HCT116 (cell line): ENCODE results near the gene SCD5. TPM values are rescaled to one million over a fixed set of nuclear protein-coding genes. Genes with fewer than 3 reads are reported as not detected.
"Not testable (repeated sequence)": the region's sequence is repeated elsewhere in the genome, so short reads cannot be mapped to it uniquely, and the experiment has no call there.

Experiments used
- ATAC-seq: fragments of 200-7000 bp; cut with Tn5 transposase; 2 replicates; pipeline ENCODE4 v1.9.1; 2020; ENCODE audit warnings: mild to moderate bottlenecking, moderate library complexity
- BruUV-seq: library from RNA; stranded (reverse); fragments of 400-500 nt; replicated peaks from 2 replicates; lab custom pipeline; 2021; lab: Mats Ljungman, UMichigan
- CTCF ChIA-PET: fragments of 300-600 bp; sonication (Branson Sonifier 250); formaldehyde crosslinking; loops from one replicate; lab custom pipeline; 2021; ENCODE audit warnings: antibody characterized with exemption; lab: Charles Lee
- POLR2A ChIA-PET: fragments of 300-600, 350-600 bp; sonication (Branson Sonifier 250); formaldehyde crosslinking; loops from one replicate; lab custom pipeline; 2021; ENCODE audit warnings: antibody characterized with exemption; lab: Charles Lee
- RAD21 ChIA-PET, 2 experiments: fragments of 300-600 bp; sonication (Branson Sonifier 250); formaldehyde crosslinking; loops; one replicate each; lab custom pipeline; 2023; ENCODE audit warnings: low total read pairs in 2 of 2; ENCODE audit not compliant: uncharacterized antibody in 2 of 2, unreplicated experiment in 2 of 2, low non-redundant PET in 1 of 2; lab: Charles Lee
- DNase-seq: peaks from one replicate; pipeline ENCODE4 v3.0.0-alpha.2; 2010; ENCODE audit warnings: low read depth, low spot score
- H2AFZ ChIP-seq: fragments of 200-600 bp; shearing (Covaris generic), sonication (generic); 2 replicates; pipeline ENCODE4 v1.6.1; 2017; ENCODE audit warnings: low read depth, mixed run types, mixed read lengths, antibody characterized with exemption, low read length; ENCODE audit not compliant: poor library complexity, severe bottlenecking
- H3K27ac ChIP-seq: 2 replicates; pipeline ENCODE4 v1.5.1; 2012; ENCODE audit warnings: low read depth, low read length
- H3K27me3 ChIP-seq: fragments of 200-600 bp; sonication (generic); 2 replicates; pipeline ENCODE4 v1.6.1; 2016; ENCODE audit warnings: mixed run types, low read length, mixed read lengths; ENCODE audit not compliant: insufficient read depth
- H3K36me3 ChIP-seq, 2 experiments: fragments of 200-500 bp in 1 of 2; fragments of 200-600 bp in 1 of 2; sonication (Bioruptor generic) in 1 of 2; sonication (generic) in 1 of 2; 2 replicates each; pipeline versions ENCODE4 v1.5.1 to v1.6.1; 2014 to 2016; ENCODE audit warnings: low read length in 2 of 2, inconsistent platforms in 1 of 2, mixed read lengths in 1 of 2, mixed run types in 1 of 2; ENCODE audit not compliant: insufficient read depth in 2 of 2, control insufficient read depth in 1 of 2
- H3K4me1 ChIP-seq, 2 experiments: fragments of 200-600 bp in 1 of 2; sonication (generic) in 1 of 2; 2 replicates each; pipeline versions ENCODE4 v1.5.1 to v1.6.1; 2012 to 2017; ENCODE audit warnings: low read length in 2 of 2, inconsistent platforms in 1 of 2, mild to moderate bottlenecking in 1 of 2, mixed read lengths in 1 of 2, mixed run types in 1 of 2, moderate library complexity in 1 of 2; ENCODE audit not compliant: insufficient read depth in 2 of 2, control insufficient read depth in 1 of 2
- H3K4me2 ChIP-seq: fragments of 200-600 bp; sonication (generic); 2 replicates; pipeline ENCODE4 v1.6.1; 2017; ENCODE audit warnings: mixed run types, low read length, mixed read lengths
- H3K4me3 ChIP-seq, 2 experiments: fragments of 200-600 bp in 1 of 2; sonication (generic) in 1 of 2; replicated peaks in 1 of 2; 2 replicates each; pipeline ENCODE4 v1.5.1; 2011 to 2016; ENCODE audit warnings: low read length in 2 of 2, control low read depth in 1 of 2, low read depth in 1 of 2, mild to moderate bottlenecking in 1 of 2, mixed read lengths in 1 of 2, mixed run types in 1 of 2
- H3K79me2 ChIP-seq: fragments of 200-600 bp; sonication (generic); 2 replicates; pipeline ENCODE4 v1.6.1; 2017; ENCODE audit warnings: mild to moderate bottlenecking, mixed run types, low read length, moderate library complexity, mixed read lengths; ENCODE audit not compliant: insufficient read depth
- H3K9ac ChIP-seq: fragments of 200-600 bp; sonication (generic); 2 replicates; pipeline ENCODE4 v1.6.1; 2016; ENCODE audit warnings: low read length, mixed read lengths
- H3K9me2 ChIP-seq: fragments of 200-600 bp; sonication (generic), shearing (Covaris generic); 2 replicates; pipeline ENCODE4 v1.6.1; 2017; ENCODE audit warnings: mixed run types, mild to moderate bottlenecking, moderate library complexity; ENCODE audit not compliant: insufficient read depth
- H3K9me3 ChIP-seq, 2 experiments: fragments of 200-500 bp in 1 of 2; fragments of 200-600 bp in 1 of 2; sonication (Bioruptor generic) in 1 of 2; sonication (generic) in 1 of 2; 2 replicates each; pipeline ENCODE4 v1.6.1; 2014 to 2017; ENCODE audit warnings: low read length in 2 of 2, mixed read lengths in 2 of 2, inconsistent platforms in 1 of 2, low read depth in 1 of 2, mild to moderate bottlenecking in 1 of 2, mixed run types in 1 of 2, moderate library complexity in 1 of 2; ENCODE audit not compliant: control insufficient read depth in 1 of 2, insufficient read depth in 1 of 2
- H4K20me1 ChIP-seq: fragments of 200-600 bp; sonication (generic), shearing (Covaris generic); 2 replicates; pipeline ENCODE4 v1.6.1; 2017; ENCODE audit warnings: mixed run types, mild to moderate bottlenecking, moderate library complexity; ENCODE audit not compliant: insufficient read depth
- EGR1 ChIP-seq: IDR thresholded peaks from 2 replicates; pipeline ENCODE4 v1.6.1; 2012; ENCODE audit warnings: low read depth
- EZH2 ChIP-seq: fragments of 200-600 bp; sonication (generic); IDR thresholded peaks from 2 replicates; pipeline ENCODE4 v1.6.1; 2017; ENCODE audit warnings: antibody characterized with exemption, mixed run types
- EZH2phosphoT487 ChIP-seq: fragments of 200-600 bp; IDR thresholded peaks from 2 replicates; pipeline ENCODE4 v1.6.1; 2018; ENCODE audit warnings: antibody characterized with exemption, borderline replicate concordance
- FOSL1 ChIP-seq: IDR thresholded peaks from 2 replicates; pipeline ENCODE4 v1.6.1; 2012; ENCODE audit warnings: low read depth
- POLR2A ChIP-seq: IDR thresholded peaks from 2 replicates; pipeline ENCODE4 v1.7.0; 2011; ENCODE audit warnings: borderline replicate concordance; ENCODE audit not compliant: insufficient read depth, insufficient read length; ENCODE audit errors: extremely low read depth
- POLR2AphosphoS5 ChIP-seq: IDR thresholded peaks from 2 replicates; pipeline ENCODE4 v1.6.1; 2011; ENCODE audit warnings: mild to moderate bottlenecking, low read depth, low read length, moderate library complexity
- ZFX ChIP-seq: fragments of 450-650 bp; IDR thresholded peaks from 2 replicates; pipeline ENCODE4 v1.6.1; 2017
- intact Hi-C: fragments of 100-400 bp; cut with micrococcal nuclease; formaldehyde crosslinking; loops from 2 replicates; pipeline ENCODE4 v1.10.0; 2022
- total RNA-seq: library from RNA; stranded (reverse); gene quantifications from one replicate; pipeline ENCODE4 v1.2.1, GENCODE V29; 2021; ENCODE audit not compliant: unreplicated experiment
- TF ChIP-seq, protein P1 (sequence below): IDR thresholded peaks from 2 replicates; pipeline ENCODE4 v1.6.1; 2012
- TF ChIP-seq, protein P2 (sequence below): IDR thresholded peaks from 2 replicates; pipeline ENCODE4 v1.6.1; 2012; ENCODE audit warnings: low read depth
- TF ChIP-seq, protein P3 (sequence below): IDR thresholded peaks from 2 replicates; pipeline ENCODE4 v1.6.1; 2012

The SCD5 gene
- total RNA-seq, 1 experiment from 2014 or later: 21.7 TPM

DNA sequence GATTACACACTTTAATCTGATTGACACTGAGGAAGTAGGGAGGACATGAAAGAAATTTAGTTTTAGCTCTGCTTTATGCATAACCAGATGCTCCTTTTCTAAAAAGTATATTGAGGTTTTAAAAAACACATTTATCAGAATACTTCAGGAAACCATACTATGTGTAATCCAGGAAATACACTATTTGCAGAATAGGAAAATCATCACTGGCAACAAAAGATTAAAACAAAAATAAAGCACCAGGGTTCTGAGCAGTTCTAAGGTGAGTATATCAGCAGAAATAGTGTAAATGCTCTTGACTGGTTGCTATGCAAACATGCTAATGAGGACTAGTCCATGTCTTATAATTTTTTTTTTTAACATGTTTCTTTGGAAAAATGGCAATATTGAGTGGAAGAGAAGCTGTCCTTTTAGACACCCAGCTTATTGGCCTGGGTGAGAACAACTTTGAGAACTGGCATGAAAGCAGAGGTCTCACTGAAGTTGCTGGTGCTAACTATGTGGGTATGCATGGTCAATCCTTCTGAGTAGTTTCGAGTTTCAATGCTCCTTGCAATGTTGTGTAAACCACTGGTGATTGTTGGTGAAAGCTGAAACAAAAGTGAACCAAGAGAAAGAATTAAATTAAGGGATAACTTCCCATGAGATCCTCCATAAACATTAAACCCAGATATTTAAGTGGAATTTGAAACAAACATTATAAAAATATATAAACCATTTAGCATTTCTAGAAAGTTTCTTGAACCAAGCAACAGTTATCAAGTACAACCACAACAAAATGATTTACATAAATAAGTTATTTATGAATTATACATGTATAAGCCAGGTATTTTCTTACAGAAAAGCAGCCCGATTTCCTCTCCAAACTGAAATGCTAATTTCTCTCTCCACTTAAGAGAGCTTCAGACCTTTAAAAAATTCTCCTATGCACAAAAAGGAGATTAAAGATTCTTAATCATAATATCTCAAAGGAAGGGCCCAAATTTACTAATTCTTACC, 20.4 kb upstream of the SCD5 start:
- H3K9me2 ChIP-seq: no peaks in the 10 kb centered on the region
- BruUV-seq: no TSS peak
- intact Hi-C loops: no loop called here
- no peaks in the 10 kb centered on the region for H4K20me1 ChIP-seq
- ChIA-PET RAD21 (no interaction called here), CTCF (no interaction called here), POLR2A (no interaction called here)
- no peak overlapping the region for H3K9ac ChIP-seq
- H3K9me3 ChIP-seq: no peaks in the 10 kb centered on the region
- DNase-seq (no peak), ATAC-seq (no peak)
- H3K4me1 ChIP-seq: no peaks in the 10 kb centered on the region
- no peaks in the 10 kb centered on the region for H3K27me3 ChIP-seq
- H3K36me3 ChIP-seq: peaks cover 37 to 46% of the 10 kb centered on the region in 2 experiments
- no peaks in the 10 kb centered on the region for H3K79me2 ChIP-seq
- H3K4me2 ChIP-seq: no peak overlapping the region
- no peak overlapping the region for H3K4me3 ChIP-seq
- no peak overlapping the region for H3K27ac ChIP-seq
- TF ChIP-seq EZH2phosphoT487 (no peak), POLR2AphosphoS5 (no peak), POLR2A (no peak), EGR1 (no peak), ZFX (no peak), EZH2 (no peak), FOSL1 (no peak)
- TF ChIP-seq, protein P1, sequence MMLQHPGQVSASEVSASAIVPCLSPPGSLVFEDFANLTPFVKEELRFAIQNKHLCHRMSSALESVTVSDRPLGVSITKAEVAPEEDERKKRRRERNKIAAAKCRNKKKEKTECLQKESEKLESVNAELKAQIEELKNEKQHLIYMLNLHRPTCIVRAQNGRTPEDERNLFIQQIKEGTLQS: no peak
- TF ChIP-seq, protein P2, sequence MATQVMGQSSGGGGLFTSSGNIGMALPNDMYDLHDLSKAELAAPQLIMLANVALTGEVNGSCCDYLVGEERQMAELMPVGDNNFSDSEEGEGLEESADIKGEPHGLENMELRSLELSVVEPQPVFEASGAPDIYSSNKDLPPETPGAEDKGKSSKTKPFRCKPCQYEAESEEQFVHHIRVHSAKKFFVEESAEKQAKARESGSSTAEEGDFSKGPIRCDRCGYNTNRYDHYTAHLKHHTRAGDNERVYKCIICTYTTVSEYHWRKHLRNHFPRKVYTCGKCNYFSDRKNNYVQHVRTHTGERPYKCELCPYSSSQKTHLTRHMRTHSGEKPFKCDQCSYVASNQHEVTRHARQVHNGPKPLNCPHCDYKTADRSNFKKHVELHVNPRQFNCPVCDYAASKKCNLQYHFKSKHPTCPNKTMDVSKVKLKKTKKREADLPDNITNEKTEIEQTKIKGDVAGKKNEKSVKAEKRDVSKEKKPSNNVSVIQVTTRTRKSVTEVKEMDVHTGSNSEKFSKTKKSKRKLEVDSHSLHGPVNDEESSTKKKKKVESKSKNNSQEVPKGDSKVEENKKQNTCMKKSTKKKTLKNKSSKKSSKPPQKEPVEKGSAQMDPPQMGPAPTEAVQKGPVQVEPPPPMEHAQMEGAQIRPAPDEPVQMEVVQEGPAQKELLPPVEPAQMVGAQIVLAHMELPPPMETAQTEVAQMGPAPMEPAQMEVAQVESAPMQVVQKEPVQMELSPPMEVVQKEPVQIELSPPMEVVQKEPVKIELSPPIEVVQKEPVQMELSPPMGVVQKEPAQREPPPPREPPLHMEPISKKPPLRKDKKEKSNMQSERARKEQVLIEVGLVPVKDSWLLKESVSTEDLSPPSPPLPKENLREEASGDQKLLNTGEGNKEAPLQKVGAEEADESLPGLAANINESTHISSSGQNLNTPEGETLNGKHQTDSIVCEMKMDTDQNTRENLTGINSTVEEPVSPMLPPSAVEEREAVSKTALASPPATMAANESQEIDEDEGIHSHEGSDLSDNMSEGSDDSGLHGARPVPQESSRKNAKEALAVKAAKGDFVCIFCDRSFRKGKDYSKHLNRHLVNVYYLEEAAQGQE: no peak
- TF ChIP-seq, protein P3, sequence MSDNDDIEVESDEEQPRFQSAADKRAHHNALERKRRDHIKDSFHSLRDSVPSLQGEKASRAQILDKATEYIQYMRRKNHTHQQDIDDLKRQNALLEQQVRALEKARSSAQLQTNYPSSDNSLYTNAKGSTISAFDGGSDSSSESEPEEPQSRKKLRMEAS: no peak
- no peak overlapping the region for H2AFZ ChIP-seq

DNA sequence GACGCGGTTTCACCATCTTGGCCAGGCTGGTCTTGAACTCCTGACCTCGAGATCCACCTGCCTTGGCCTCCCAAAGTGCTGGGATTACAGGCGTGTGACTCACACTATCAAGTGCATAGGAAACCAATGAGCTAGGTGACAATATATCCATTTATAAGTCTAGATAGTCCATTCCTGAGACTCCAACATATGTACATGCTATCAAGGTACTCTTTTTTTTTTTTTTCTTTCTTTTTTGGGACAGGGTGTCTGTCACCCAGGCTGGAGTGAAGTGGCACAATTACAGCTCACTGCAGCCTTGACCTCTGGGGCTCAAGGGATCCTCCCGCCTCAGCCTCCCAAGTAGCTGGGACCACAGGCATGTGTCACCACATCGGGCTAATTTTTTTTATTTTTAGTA, 18.3 kb upstream of the SCD5 start:
- RAD21 ChIA-PET, H3K27ac ChIP-seq, POLR2A ChIA-PET, H2AFZ ChIP-seq, BruUV-seq, H3K9me3 ChIP-seq, DNase-seq, H3K4me1 ChIP-seq, H3K27me3 ChIP-seq, H4K20me1 ChIP-seq, CTCF ChIA-PET, H3K9me2 ChIP-seq, H3K4me3 ChIP-seq, H3K79me2 ChIP-seq, H3K4me2 ChIP-seq, ATAC-seq, intact Hi-C loops, H3K9ac ChIP-seq: not testable (repeated sequence)
- H3K36me3 ChIP-seq: peaks cover 22 to 28% of the 10 kb centered on the region in 2 experiments
